Left hindlimb (tissue), 1 donor: Measurements from ENCODE around the gene ATP11A.
"Not testable (repeated sequence)": the region's sequence is repeated elsewhere in the genome, so short reads cannot be mapped to it uniquely, and the experiment has no call there.

Source experiments
- DNase-seq: peaks from one replicate; pipeline ENCODE4 v3.0.0-alpha.2; 2018

The ATP11A gene

GRCh38 chr13:112779856-112780604 is 90.2 kb downstream of the ATP11A start:
- no peak for DNase-seq

- DNase-seq: no peak
Observed at GRCh38 chr13:112781287-112781686, 91.4 kb downstream of the ATP11A start.

GRCh38 chr13:112781881-112782361 is 92.1 kb downstream of the ATP11A start:
- no peak for DNase-seq

GRCh38 chr13:112782429-112783010 is 92.7 kb downstream of the ATP11A start:
- no peak for DNase-seq

GRCh38 chr13:112783135-112783977 is 93.5 kb downstream of the ATP11A start:
- peak; percentile 65 for DNase-seq

- DNase-seq: no peak
Observed at GRCh38 chr13:112783978-112784371, 94.1 kb downstream of the ATP11A start.

GRCh38 chr13:112784811-112785482 is 95.1 kb downstream of the ATP11A start:
- no peak for DNase-seq

- DNase-seq: no peak
Observed at GRCh38 chr13:112785483-112785856, 95.6 kb downstream of the ATP11A start.

GRCh38 chr13:112786810-112787209 is 97.0 kb downstream of the ATP11A start:
- DNase-seq: not testable (repeated sequence)

GRCh38 chr13:112790735-112791641 is 101.2 kb downstream of the ATP11A start:
- DNase-seq: no peak

- DNase-seq: no peak
Observed at GRCh38 chr13:112791663-112792440, 102.0 kb downstream of the ATP11A start.

- no peak for DNase-seq
Observed at GRCh38 chr13:112792511-112792910, 102.7 kb downstream of the ATP11A start.

- no peak for DNase-seq
Observed at GRCh38 chr13:112793545-112794445, 104.0 kb downstream of the ATP11A start.

GRCh38 chr13:112795277-112795676 is 105.4 kb downstream of the ATP11A start:
- DNase-seq: no peak

- no peak for DNase-seq
Observed at GRCh38 chr13:112796190-112796915, 106.5 kb downstream of the ATP11A start.

GRCh38 chr13:112799394-112799793 is 109.6 kb downstream of the ATP11A start:
- no peak for DNase-seq

- DNase-seq: no peak
Observed at GRCh38 chr13:112800057-112800456, 110.2 kb downstream of the ATP11A start.

- not testable (repeated sequence) for DNase-seq
Observed at GRCh38 chr13:112800807-112801206, 111.0 kb downstream of the ATP11A start.

GRCh38 chr13:112802802-112803195 is 113.0 kb downstream of the ATP11A start:
- DNase-seq: no peak
